Breast epithelium (tissue), 3 donors: ENCODE data around the gene IL22RA1.

ENCODE experiments used
- POLR2A ChIP-seq: fragments of 450-650 bp; IDR thresholded peaks from one replicate; pipeline ENCODE4 v1.6.1; 2016; ENCODE audit warnings: antibody characterized with exemption, mild to moderate bottlenecking, moderate library complexity
- POLR2AphosphoS5 ChIP-seq, 3 donors: sonication (generic); formaldehyde crosslinking; IDR thresholded peaks; one replicate each; pipeline ENCODE4 v1.6.1; 2017; ENCODE audit warnings: antibody characterized with exemption in 3 of 3
- TF ChIP-seq, protein P1 (sequence below), 3 donors: fragments of 450-650 bp; IDR thresholded peaks; one replicate each; pipeline ENCODE4 v1.5.1; 2016 to 2017; ENCODE audit warnings: antibody characterized with exemption in 3 of 3, mild to moderate bottlenecking in 3 of 3, moderate library complexity in 3 of 3

DNA sequence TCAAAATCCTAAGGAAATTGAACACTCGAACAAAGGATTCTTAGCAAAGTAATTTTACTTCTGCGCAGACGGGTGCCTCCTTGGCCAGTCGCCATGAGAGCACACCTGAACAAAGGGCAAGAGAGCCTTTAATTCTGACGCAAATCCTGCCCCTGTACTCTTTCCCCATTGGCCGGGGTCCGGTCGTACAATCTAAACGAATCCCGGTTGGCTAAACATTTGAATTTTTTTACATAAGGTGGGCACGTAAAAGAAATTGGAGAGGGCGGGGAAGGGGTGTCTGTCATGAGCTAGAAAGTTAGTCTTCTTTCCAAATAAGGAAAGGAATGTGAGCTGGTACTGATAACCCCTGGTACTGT lies 8.2 kb upstream of the IL22RA1 start:
- TF ChIP-seq, protein P1, sequence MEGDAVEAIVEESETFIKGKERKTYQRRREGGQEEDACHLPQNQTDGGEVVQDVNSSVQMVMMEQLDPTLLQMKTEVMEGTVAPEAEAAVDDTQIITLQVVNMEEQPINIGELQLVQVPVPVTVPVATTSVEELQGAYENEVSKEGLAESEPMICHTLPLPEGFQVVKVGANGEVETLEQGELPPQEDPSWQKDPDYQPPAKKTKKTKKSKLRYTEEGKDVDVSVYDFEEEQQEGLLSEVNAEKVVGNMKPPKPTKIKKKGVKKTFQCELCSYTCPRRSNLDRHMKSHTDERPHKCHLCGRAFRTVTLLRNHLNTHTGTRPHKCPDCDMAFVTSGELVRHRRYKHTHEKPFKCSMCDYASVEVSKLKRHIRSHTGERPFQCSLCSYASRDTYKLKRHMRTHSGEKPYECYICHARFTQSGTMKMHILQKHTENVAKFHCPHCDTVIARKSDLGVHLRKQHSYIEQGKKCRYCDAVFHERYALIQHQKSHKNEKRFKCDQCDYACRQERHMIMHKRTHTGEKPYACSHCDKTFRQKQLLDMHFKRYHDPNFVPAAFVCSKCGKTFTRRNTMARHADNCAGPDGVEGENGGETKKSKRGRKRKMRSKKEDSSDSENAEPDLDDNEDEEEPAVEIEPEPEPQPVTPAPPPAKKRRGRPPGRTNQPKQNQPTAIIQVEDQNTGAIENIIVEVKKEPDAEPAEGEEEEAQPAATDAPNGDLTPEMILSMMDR (IDR thresholded peaks at IDR 0.05): no peak
- TF ChIP-seq POLR2A: no peak
- TF ChIP-seq POLR2AphosphoS5 (IDR thresholded peaks at IDR 0.05): no peak
